ENCODE data around the gene CHPF.

DNA sequence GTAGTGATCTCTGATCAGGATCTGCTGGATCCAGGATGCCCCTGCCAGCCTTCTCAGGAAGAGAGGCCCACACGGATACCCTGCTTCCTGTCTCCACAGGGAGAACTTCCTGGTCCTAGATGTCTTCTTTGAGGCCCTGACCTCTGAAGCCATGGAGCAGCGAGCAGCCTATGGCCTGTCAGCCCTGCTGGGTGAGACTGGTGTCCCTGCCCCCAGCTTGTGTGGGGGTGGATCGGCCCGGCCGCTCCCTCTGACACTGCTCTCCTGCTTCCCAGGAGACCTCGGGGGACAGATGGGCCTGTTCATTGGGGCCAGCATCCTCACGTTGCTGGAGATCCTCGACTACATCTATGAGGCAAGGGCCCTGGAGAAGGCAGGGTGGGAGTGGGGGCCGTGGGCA, 6.6 kb downstream of the CHPF start:
- no peak for TF ChIP-seq POLR2AphosphoS5 (IDR thresholded peaks at IDR 0.05; ENCODE audit: low read depth, low read length)
- TF ChIP-seq, protein P1, sequence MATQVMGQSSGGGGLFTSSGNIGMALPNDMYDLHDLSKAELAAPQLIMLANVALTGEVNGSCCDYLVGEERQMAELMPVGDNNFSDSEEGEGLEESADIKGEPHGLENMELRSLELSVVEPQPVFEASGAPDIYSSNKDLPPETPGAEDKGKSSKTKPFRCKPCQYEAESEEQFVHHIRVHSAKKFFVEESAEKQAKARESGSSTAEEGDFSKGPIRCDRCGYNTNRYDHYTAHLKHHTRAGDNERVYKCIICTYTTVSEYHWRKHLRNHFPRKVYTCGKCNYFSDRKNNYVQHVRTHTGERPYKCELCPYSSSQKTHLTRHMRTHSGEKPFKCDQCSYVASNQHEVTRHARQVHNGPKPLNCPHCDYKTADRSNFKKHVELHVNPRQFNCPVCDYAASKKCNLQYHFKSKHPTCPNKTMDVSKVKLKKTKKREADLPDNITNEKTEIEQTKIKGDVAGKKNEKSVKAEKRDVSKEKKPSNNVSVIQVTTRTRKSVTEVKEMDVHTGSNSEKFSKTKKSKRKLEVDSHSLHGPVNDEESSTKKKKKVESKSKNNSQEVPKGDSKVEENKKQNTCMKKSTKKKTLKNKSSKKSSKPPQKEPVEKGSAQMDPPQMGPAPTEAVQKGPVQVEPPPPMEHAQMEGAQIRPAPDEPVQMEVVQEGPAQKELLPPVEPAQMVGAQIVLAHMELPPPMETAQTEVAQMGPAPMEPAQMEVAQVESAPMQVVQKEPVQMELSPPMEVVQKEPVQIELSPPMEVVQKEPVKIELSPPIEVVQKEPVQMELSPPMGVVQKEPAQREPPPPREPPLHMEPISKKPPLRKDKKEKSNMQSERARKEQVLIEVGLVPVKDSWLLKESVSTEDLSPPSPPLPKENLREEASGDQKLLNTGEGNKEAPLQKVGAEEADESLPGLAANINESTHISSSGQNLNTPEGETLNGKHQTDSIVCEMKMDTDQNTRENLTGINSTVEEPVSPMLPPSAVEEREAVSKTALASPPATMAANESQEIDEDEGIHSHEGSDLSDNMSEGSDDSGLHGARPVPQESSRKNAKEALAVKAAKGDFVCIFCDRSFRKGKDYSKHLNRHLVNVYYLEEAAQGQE (IDR thresholded peaks at IDR 0.05; ENCODE audit: insufficient read depth in 1 of 2, low read depth in 2 of 2, low read length in 2 of 2): no peak
- no peak for TF ChIP-seq TAF1 (IDR thresholded peaks at IDR 0.05; ENCODE audit: borderline replicate concordance, insufficient read depth, low read length)
- no peak for TF ChIP-seq SIN3A (IDR thresholded peaks at IDR 0.05; ENCODE audit: borderline replicate concordance, insufficient read depth, low read length)
- no peak for TF ChIP-seq FOXP2 (optimal IDR thresholded peaks at IDR 0.05; ENCODE audit: borderline replicate concordance, extremely low read depth, extremely low read length, insufficient read depth)

All from PFSK-1 (cell line).